ENCODE data around the gene DCAKD. TPM values are rescaled to one million over a fixed set of nuclear protein-coding genes. Genes with fewer than 3 reads are reported as not detected.

The DCAKD gene
- polyA plus RNA-seq, 1 donor from 2014 or later = 13.8 TPM

DNA sequence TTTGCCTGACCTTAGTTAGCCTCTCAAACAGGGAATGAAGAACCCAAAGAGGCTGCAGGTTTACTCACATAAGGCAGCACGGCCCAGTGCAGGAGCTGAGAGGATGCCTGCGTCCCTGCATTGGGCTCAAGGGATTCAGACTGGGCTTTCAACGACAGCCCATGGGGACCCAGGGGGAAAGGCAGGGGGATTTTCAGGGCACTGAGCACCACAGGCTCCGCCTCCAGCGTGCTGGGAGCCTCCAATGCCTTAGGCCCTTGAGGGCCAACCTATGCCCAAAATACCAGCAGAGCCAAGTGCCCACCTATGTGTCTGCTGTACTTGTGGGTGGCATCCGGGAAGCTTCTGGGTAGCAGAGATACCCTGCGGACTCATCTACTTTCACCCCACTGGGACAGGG, 22.3 kb downstream of the DCAKD start:
- peaks cover 4% of the 10 kb centered on the region for H3K36me3 Mint-ChIP-seq
- no peaks in the 10 kb centered on the region for H3K4me1 Mint-ChIP-seq

GRCh38 chr17:45022655-45023339, 28.6 kb downstream of the DCAKD start:
- Mint-ChIP-seq H3K27me3 (peaks cover 30% of the 10 kb centered on the region), H3K27ac (no peak overlapping the region), H3K36me3 (peaks cover 11% of the 10 kb centered on the region), H3K4me3 (peak overlapping the region in 3 of 4 donors; percentile 35 to 60 (median 57)), H3K9me3 (no peaks in the 10 kb centered on the region), H3K4me1 (peaks cover 8 to 18% (median 10%) of the 10 kb centered on the region in 3 donors)

More for the DNA sequence above, 22.3 kb downstream of the DCAKD start:
- H3K4me3 Mint-ChIP-seq = no peak overlapping the region
- no peak overlapping the region for H3K27ac Mint-ChIP-seq
- H3K9me3 Mint-ChIP-seq = no peaks in the 10 kb centered on the region
- no peaks in the 10 kb centered on the region for H3K27me3 Mint-ChIP-seq

GRCh38 chr17:45022288-45022648, 29.2 kb downstream of the DCAKD start:
- Mint-ChIP-seq H3K4me1 (peaks cover 8 to 18% (median 10%) of the 10 kb centered on the region in 3 donors), H3K36me3 (peaks cover 11% of the 10 kb centered on the region), H3K27me3 (peaks cover 30% of the 10 kb centered on the region), H3K9me3 (no peaks in the 10 kb centered on the region), H3K4me3 (peak overlapping the region in 1 of 4 donors; percentile 57), H3K27ac (no peak overlapping the region)

- H3K4me1 Mint-ChIP-seq = peaks cover 8 to 18% (median 10%) of the 10 kb centered on the region in 3 donors
- no peak overlapping the region for H3K27ac Mint-ChIP-seq
- H3K4me3 Mint-ChIP-seq = peak overlapping the region in 3 of 4 donors; percentile 60 to 86 (median 76)
- H3K27me3 Mint-ChIP-seq = peaks cover 32% of the 10 kb centered on the region
- peaks cover 11% of the 10 kb centered on the region for H3K36me3 Mint-ChIP-seq
- H3K9me3 Mint-ChIP-seq = no peaks in the 10 kb centered on the region
Observed at GRCh38 chr17:45021607-45022287, 29.7 kb downstream of the DCAKD start.

- H3K27ac Mint-ChIP-seq = no peak overlapping the region
- peaks cover 8 to 18% (median 10%) of the 10 kb centered on the region in 3 donors for H3K4me1 Mint-ChIP-seq
- no peaks in the 10 kb centered on the region for H3K9me3 Mint-ChIP-seq
- peaks cover 11% of the 10 kb centered on the region for H3K36me3 Mint-ChIP-seq
- H3K4me3 Mint-ChIP-seq = peak overlapping the region in 1 of 4 donors; percentile 71
- H3K27me3 Mint-ChIP-seq = peaks cover 39% of the 10 kb centered on the region
Observed at GRCh38 chr17:45020354-45021138, 30.9 kb downstream of the DCAKD start.

DNA sequence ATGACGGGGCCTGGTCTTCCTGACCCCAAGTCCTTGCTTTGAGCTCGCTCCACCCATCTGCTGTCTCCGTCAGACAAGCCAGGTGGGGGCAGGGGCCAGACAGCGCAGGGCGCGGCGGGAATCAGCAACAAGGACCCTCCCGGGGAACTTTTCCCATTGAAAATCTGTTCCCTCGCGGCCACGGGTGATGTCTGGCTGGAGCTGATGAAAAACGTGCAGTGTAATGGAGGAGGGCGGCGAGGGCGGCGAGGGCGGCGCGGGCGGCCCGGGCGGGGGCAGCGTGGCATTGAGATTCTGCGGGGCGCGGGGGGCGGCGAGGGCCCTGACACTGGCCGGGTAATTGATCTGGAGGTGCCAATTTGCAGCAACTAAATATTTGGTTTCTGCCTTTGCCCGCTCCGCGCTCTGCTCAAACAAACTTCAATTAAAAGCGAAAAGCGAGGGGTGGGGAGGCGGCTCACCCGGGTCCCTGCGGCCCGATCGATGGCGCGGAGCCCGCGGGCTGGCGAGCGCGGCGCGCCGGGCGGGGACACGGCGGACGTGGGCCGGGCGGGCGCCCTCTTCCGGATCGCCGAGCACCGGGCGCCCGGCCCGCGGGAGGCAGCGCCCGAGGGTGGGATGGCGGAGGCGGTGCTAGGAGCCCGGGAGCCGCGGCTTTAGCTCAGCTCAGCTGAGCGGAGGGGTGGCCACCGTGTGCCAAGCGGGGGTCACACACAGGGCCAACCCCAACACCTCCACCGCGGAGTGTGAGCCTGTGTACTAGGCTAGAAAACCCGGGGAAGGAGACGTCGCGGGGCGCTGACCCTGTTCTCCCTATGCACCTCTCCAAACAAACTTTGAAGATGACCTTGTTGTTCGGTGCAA, 32.4 kb downstream of the DCAKD start:
- Mint-ChIP-seq H3K27me3 (peaks cover 39% of the 10 kb centered on the region), H3K27ac (peak overlapping the region in 1 of 3 donors; percentile 60)

DNA sequence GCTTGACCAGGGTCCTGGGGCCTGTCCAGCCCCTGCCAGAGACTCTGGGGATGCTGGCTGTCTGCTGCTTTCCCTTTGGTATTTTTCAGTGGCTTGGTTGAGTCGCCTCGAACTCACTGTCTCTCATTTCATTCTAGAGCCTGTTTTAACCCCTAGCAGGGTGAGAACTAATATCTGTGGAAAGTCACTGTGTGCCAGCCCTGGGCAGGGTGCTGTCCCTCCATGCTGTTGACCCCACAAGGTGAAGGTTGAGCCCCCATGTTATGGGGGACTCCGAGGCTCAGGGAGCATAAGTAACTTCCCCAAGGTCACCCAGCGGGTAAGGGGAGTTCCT, 33.0 kb downstream of the DCAKD start:
- Mint-ChIP-seq H3K4me3 (peak overlapping the region in 3 of 4 donors; percentile 65 to 92 (median 81)), H3K4me1 (peaks cover 8 to 18% (median 10%) of the 10 kb centered on the region in 3 donors), H3K9me3 (no peaks in the 10 kb centered on the region), H3K27me3 (peaks cover 39% of the 10 kb centered on the region), H3K36me3 (peaks cover 3% of the 10 kb centered on the region), H3K27ac (peak overlapping the region in 1 of 3 donors; percentile 60)

More for the DNA sequence above, 32.4 kb downstream of the DCAKD start:
- Mint-ChIP-seq H3K4me1 (peaks cover 8 to 18% (median 10%) of the 10 kb centered on the region in 3 donors), H3K36me3 (peaks cover 6% of the 10 kb centered on the region), H3K4me3 (peak overlapping the region; percentile 65 to 92 (median 83)), H3K9me3 (no peaks in the 10 kb centered on the region)

DNA sequence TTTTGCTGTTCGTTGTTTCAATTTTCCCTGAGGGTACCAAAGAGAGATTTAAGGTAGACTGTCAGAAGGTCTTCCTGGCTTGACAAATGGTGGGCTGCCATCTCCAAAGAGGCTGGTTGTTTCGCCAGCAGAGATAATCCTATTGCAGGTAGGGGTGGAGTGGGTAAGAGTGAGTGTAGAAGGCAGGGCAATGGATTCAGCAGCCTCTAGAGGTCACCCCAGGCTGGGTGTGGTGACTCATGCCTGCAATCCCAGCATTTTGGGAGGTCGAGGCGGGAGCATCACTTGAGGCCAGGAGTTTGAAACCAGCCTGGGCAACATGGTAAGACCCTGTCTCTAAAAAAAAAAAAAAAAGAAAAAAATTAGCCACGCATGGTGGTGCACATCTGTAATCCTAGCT, 34.6 kb downstream of the DCAKD start:
- peaks cover 10 to 18% (median 10%) of the 10 kb centered on the region in 3 donors for H3K4me1 Mint-ChIP-seq
- H3K27me3 Mint-ChIP-seq = peaks cover 39% of the 10 kb centered on the region
- H3K4me3 Mint-ChIP-seq = peak overlapping the region in 1 of 4 donors; percentile 21
- peaks cover 3% of the 10 kb centered on the region for H3K36me3 Mint-ChIP-seq
- no peaks in the 10 kb centered on the region for H3K9me3 Mint-ChIP-seq
- H3K27ac Mint-ChIP-seq = no peak overlapping the region

- no peak overlapping the region for H3K27ac Mint-ChIP-seq
Observed at GRCh38 chr17:45016237-45016636, 35.2 kb downstream of the DCAKD start.

DNA sequence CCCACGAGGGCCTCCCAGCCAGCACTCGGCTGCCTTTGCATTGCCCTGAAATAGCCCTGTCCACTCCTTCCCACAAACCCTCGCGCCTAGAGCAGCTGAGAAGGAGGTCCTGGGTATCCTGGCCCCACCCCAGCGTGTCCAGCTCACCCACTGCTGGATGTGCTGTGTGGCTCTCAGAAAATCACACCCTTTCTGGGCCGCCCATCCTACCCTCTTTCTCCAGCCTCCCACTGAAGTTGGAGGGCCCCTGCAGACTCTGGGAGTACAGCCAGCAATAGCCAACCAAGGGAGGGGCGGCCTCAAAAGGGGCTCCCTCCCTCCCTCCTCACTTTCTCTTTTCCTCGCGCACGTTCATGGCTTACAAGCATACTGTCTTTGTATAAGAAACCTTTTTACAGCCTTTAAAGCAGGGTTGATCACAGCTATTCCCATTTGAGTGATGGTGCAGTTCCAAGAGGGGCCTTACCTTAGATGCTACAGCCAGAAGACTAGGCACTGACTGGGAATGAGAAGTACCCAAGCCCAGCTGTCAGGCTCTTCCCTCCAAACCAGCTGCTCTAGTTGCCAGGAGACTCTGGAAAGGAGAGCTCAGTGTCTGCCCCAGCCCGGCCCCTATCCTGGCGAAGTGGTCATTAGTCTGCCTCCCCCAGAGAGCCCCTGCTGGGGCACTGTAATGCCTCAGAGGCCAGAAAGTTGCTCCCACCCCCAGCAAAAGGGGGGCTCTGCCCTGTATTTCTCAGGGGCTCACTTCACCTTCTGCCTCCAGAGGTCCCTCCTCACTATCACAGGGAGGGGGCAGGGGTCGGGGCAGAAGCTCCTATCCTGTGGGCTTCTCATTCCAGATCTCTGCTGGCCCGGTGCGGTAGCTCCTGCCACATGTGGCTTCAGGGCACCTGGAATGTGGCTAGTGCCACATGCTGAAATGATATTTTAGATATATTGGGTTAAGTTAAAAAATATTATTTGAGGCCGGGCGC, 38.1 kb downstream of the DCAKD start:
- Mint-ChIP-seq H3K4me1 (peaks cover 0 to 3% (median 2%) of the 10 kb centered on the region in 3 donors), H3K4me3 (no peak overlapping the region), H3K27ac (no peak overlapping the region), H3K9me3 (no peaks in the 10 kb centered on the region), H3K36me3 (no peaks in the 10 kb centered on the region), H3K27me3 (peaks cover 28% of the 10 kb centered on the region)

More at GRCh38 chr17:45016237-45016636, 35.2 kb downstream of the DCAKD start:
- peaks cover 7 to 14% (median 9%) of the 10 kb centered on the region in 3 donors for H3K4me1 Mint-ChIP-seq
- H3K27me3 Mint-ChIP-seq = peaks cover 36% of the 10 kb centered on the region
- H3K36me3 Mint-ChIP-seq = peaks cover 3% of the 10 kb centered on the region
- no peaks in the 10 kb centered on the region for H3K9me3 Mint-ChIP-seq
- H3K4me3 Mint-ChIP-seq = no peak overlapping the region

- H3K4me3 Mint-ChIP-seq = no peak overlapping the region
- H3K36me3 Mint-ChIP-seq = no peaks in the 10 kb centered on the region
- peaks cover 0 to 4% (median 3%) of the 10 kb centered on the region in 3 donors for H3K4me1 Mint-ChIP-seq
- H3K9me3 Mint-ChIP-seq = no peaks in the 10 kb centered on the region
- H3K27ac Mint-ChIP-seq = no peak overlapping the region
- H3K27me3 Mint-ChIP-seq = peaks cover 28% of the 10 kb centered on the region
Observed at GRCh38 chr17:45011767-45012166, 39.7 kb downstream of the DCAKD start.

- no peaks in the 10 kb centered on the region for H3K36me3 Mint-ChIP-seq
- H3K4me1 Mint-ChIP-seq = peaks cover 0 to 4% (median 3%) of the 10 kb centered on the region in 3 donors
- H3K27ac Mint-ChIP-seq = no peak overlapping the region
- no peak overlapping the region for H3K4me3 Mint-ChIP-seq
- H3K9me3 Mint-ChIP-seq = no peaks in the 10 kb centered on the region
- peaks cover 23% of the 10 kb centered on the region for H3K27me3 Mint-ChIP-seq
Observed at GRCh38 chr17:45009676-45010467, 41.6 kb downstream of the DCAKD start.

- Mint-ChIP-seq H3K27me3 (peaks cover 25% of the 10 kb centered on the region), H3K4me3 (no peak overlapping the region)
Observed at GRCh38 chr17:45008216-45008615, 43.2 kb downstream of the DCAKD start.

More at GRCh38 chr17:45008216-45008615, 43.2 kb downstream of the DCAKD start:
- Mint-ChIP-seq H3K4me1 (peaks cover 0 to 4% (median 3%) of the 10 kb centered on the region in 3 donors), H3K9me3 (no peaks in the 10 kb centered on the region), H3K27ac (no peak overlapping the region), H3K36me3 (no peaks in the 10 kb centered on the region)
